Ovary (tissue), 3 donors: ENCODE measurements around the gene RPL23.

Source experiments
- EP300 ChIP-seq: sonication (generic); formaldehyde crosslinking; IDR thresholded peaks from one replicate; pipeline ENCODE4 v1.6.1; 2017; ENCODE audit warnings: antibody characterized with exemption
- POLR2A ChIP-seq: fragments of 450-650 bp; IDR thresholded peaks from one replicate; pipeline ENCODE4 v1.6.1; 2017; ENCODE audit warnings: antibody characterized with exemption, mild to moderate bottlenecking, moderate library complexity
- TF ChIP-seq, protein P1 (sequence below), 3 donors: fragments of 450-650 bp in 2 of 3; fragments of 200-600 bp in 1 of 3; IDR thresholded peaks; one replicate each; pipeline versions ENCODE4 v1.5.1 to v1.8.0; 2016 to 2022; ENCODE audit warnings: antibody characterized with exemption in 3 of 3, mild to moderate bottlenecking in 1 of 3
- donor health status: DM: no; HTN: no; CAD: no.

- TF ChIP-seq, protein P1, sequence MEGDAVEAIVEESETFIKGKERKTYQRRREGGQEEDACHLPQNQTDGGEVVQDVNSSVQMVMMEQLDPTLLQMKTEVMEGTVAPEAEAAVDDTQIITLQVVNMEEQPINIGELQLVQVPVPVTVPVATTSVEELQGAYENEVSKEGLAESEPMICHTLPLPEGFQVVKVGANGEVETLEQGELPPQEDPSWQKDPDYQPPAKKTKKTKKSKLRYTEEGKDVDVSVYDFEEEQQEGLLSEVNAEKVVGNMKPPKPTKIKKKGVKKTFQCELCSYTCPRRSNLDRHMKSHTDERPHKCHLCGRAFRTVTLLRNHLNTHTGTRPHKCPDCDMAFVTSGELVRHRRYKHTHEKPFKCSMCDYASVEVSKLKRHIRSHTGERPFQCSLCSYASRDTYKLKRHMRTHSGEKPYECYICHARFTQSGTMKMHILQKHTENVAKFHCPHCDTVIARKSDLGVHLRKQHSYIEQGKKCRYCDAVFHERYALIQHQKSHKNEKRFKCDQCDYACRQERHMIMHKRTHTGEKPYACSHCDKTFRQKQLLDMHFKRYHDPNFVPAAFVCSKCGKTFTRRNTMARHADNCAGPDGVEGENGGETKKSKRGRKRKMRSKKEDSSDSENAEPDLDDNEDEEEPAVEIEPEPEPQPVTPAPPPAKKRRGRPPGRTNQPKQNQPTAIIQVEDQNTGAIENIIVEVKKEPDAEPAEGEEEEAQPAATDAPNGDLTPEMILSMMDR (IDR thresholded peaks at IDR 0.05), result no peak
- TF ChIP-seq POLR2A (no peak), EP300 (no peak)
These were observed 54.7 kb downstream of the RPL23 start for GRCh38 chr17:38798614-38799500.
